Suprapubic skin (tissue), 4 donors: ENCODE measurements around the gene ZG16. TPM values are rescaled to one million over a fixed set of nuclear protein-coding genes. Genes with fewer than 3 reads are reported as not detected.
"Not testable (repeated sequence)": the region's sequence is repeated elsewhere in the genome, so short reads cannot be mapped to it uniquely, and the experiment has no call there.

Source experiments
- DNase-seq, 2 donors: peaks; one replicate each; pipeline ENCODE4 v3.0.0-alpha.2; 2019; ENCODE audit warnings: low spot score in 2 of 2
- H3K27ac ChIP-seq: fragments of 200-600 bp; sonication (generic); one replicate; pipeline ENCODE4 v1.5.1; 2019
- H3K27me3 ChIP-seq: fragments of 200-600 bp; sonication (generic); one replicate; pipeline ENCODE4 v1.5.1; 2019
- H3K36me3 ChIP-seq: fragments of 200-600 bp; sonication (generic); one replicate; pipeline ENCODE4 v1.5.1; 2019
- H3K4me1 ChIP-seq: fragments of 200-600 bp; sonication (generic); one replicate; pipeline ENCODE4 v1.5.1; 2019
- H3K4me3 ChIP-seq: fragments of 200-600 bp; sonication (generic); one replicate; pipeline ENCODE4 v1.5.1; 2019; ENCODE audit warnings: mild to moderate bottlenecking
- H3K9me3 ChIP-seq: fragments of 200-600 bp; sonication (generic); one replicate; pipeline ENCODE4 v1.5.1; 2019
- CTCF ChIP-seq, 2 donors: fragments of 200-600 bp in 1 of 2; fragments of 450-650 bp in 1 of 2; sonication (generic) in 1 of 2; IDR thresholded peaks; one replicate each; pipeline ENCODE4 v1.5.1; 2016 to 2019; ENCODE audit warnings: antibody characterized with exemption in 2 of 2, mild to moderate bottlenecking in 1 of 2, moderate library complexity in 1 of 2
- EP300 ChIP-seq: sonication (generic); formaldehyde crosslinking; IDR thresholded peaks from one replicate; pipeline ENCODE4 v1.6.1; 2017; ENCODE audit warnings: antibody characterized with exemption
- POLR2A ChIP-seq, 2 donors: fragments of 450-650 bp; IDR thresholded peaks; one replicate each; pipeline ENCODE4 v1.6.1; 2017; ENCODE audit warnings: antibody characterized with exemption in 2 of 2, mild to moderate bottlenecking in 2 of 2, moderate library complexity in 2 of 2
- POLR2AphosphoS5 ChIP-seq, 3 donors: sonication (generic); formaldehyde crosslinking; IDR thresholded peaks; one replicate each; pipeline ENCODE4 v1.6.1; 2017; ENCODE audit warnings: antibody characterized with exemption in 3 of 3
- WGBS: methylation state at CpG from one replicate; pipeline ENCODE4 v1.1.5; 2018; 5-methylcytosine and 5-hydroxymethylcytosine counted together
- total RNA-seq, 4 donors: library from RNA; depleted of rRNA; stranded (reverse); fragments of >200 nt; gene quantifications; one replicate each; pipeline ENCODE4 v1.1.0, GENCODE V29; 2016

The ZG16 gene
- total RNA-seq, 4 donors from 2014 or later = 0.89 TPM; not detected in 3

- Histone ChIP-seq H3K36me3 (no peaks in the 10 kb centered on the region), H3K4me3 (no peak overlapping the region), H3K4me1 (no peaks in the 10 kb centered on the region), H3K27ac (no peak overlapping the region), H3K27me3 (peaks cover 11% of the 10 kb centered on the region), H3K9me3 (no peaks in the 10 kb centered on the region)
- no peak for TF ChIP-seq CTCF (IDR thresholded peaks at IDR 0.05)
- TF ChIP-seq EP300 = no peak
- no peak for TF ChIP-seq POLR2AphosphoS5 (IDR thresholded peaks at IDR 0.05)
- TF ChIP-seq POLR2A (IDR thresholded peaks at IDR 0.05) = no peak
- 49% methylated on average over 5 of the region's 5 CpGs for WGBS
- DNase-seq = no peak
Measured at GRCh38 chr16:29736112-29736511, 41.9 kb upstream of the ZG16 start.

- H3K9me3 ChIP-seq = no peaks in the 10 kb centered on the region
- H3K27me3 ChIP-seq = peaks cover 11% of the 10 kb centered on the region
- no peak for TF ChIP-seq CTCF (IDR thresholded peaks at IDR 0.05)
- no peak for TF ChIP-seq POLR2A (IDR thresholded peaks at IDR 0.05)
- TF ChIP-seq POLR2AphosphoS5 (IDR thresholded peaks at IDR 0.05) = no peak
- no peak for TF ChIP-seq EP300
- 73% methylated on average over 6 of the region's 6 CpGs for WGBS
- no peak overlapping the region for H3K27ac ChIP-seq
- H3K4me3 ChIP-seq = no peak overlapping the region
- no peak for DNase-seq
- no peaks in the 10 kb centered on the region for H3K36me3 ChIP-seq
- H3K4me1 ChIP-seq = no peaks in the 10 kb centered on the region
Measured at GRCh38 chr16:29736764-29737163, 41.3 kb upstream of the ZG16 start.

GRCh38 chr16:29737713-29738112 lies 40.3 kb upstream of the ZG16 start:
- H3K27ac ChIP-seq = no peak overlapping the region

GRCh38 chr16:29738514-29738913 lies 39.5 kb upstream of the ZG16 start:
- no peaks in the 10 kb centered on the region for H3K36me3 ChIP-seq
- no peaks in the 10 kb centered on the region for H3K4me1 ChIP-seq
- H3K27ac ChIP-seq = no peak overlapping the region
- TF ChIP-seq CTCF (IDR thresholded peaks at IDR 0.05) (no peak), POLR2A (IDR thresholded peaks at IDR 0.05) (no peak), POLR2AphosphoS5 (IDR thresholded peaks at IDR 0.05) (no peak), EP300 (no peak)
- H3K9me3 ChIP-seq = no peaks in the 10 kb centered on the region
- H3K4me3 ChIP-seq = no peak overlapping the region
- no peak for DNase-seq
- H3K27me3 ChIP-seq = peaks cover 11% of the 10 kb centered on the region
- 44% methylated on average over 2 of the region's 2 CpGs for WGBS

More at GRCh38 chr16:29737713-29738112, 40.3 kb upstream of the ZG16 start:
- Histone ChIP-seq H3K27me3 (peaks cover 11% of the 10 kb centered on the region), H3K9me3 (no peaks in the 10 kb centered on the region), H3K36me3 (no peaks in the 10 kb centered on the region), H3K4me3 (no peak overlapping the region), H3K4me1 (no peaks in the 10 kb centered on the region)
- no peak for TF ChIP-seq POLR2AphosphoS5 (IDR thresholded peaks at IDR 0.05)
- DNase-seq = no peak
- WGBS = 73% methylated on average over 5 of the region's 5 CpGs

- not testable (repeated sequence) for H3K27me3 ChIP-seq
Measured at GRCh38 chr16:29739927-29740629, 38.0 kb upstream of the ZG16 start.

GRCh38 chr16:29740630-29741015 lies 37.4 kb upstream of the ZG16 start:
- 62% methylated on average over 11 of the region's 11 CpGs for WGBS
- not testable (repeated sequence) for H3K27ac ChIP-seq, DNase-seq

More at GRCh38 chr16:29739927-29740629, 38.0 kb upstream of the ZG16 start:
- not testable (repeated sequence) for H3K36me3 ChIP-seq, H3K4me1 ChIP-seq, H3K9me3 ChIP-seq, H3K4me3 ChIP-seq, DNase-seq, H3K27ac ChIP-seq
- WGBS = 87% methylated on average over 6 of the region's 6 CpGs

More at GRCh38 chr16:29740630-29741015, 37.4 kb upstream of the ZG16 start:
- not testable (repeated sequence) for H3K27me3 ChIP-seq, H3K4me3 ChIP-seq, H3K36me3 ChIP-seq, H3K9me3 ChIP-seq, H3K4me1 ChIP-seq
